GM23248 (cell line): Measurements from ENCODE around the gene GEMIN5. TPM values are rescaled to one million over a fixed set of nuclear protein-coding genes. Genes with fewer than 3 reads are reported as not detected.
A peak's percentile ranks its signal among the peaks of the same experiment; 100 is the strongest.
"Not testable (repeated sequence)": the region's sequence is repeated elsewhere in the genome, so short reads cannot be mapped to it uniquely, and the experiment has no call there.

Source experiments
- DNase-seq: peaks from one replicate; pipeline ENCODE4 v3.0.0-alpha.2; 2015
- H2AFZ ChIP-seq: fragments of 200-600 bp; sonication (generic); 2 replicates; pipeline ENCODE4 v1.6.1; 2016; ENCODE audit warnings: antibody characterized with exemption
- H3F3A ChIP-seq: fragments of 200-600 bp; sonication (generic); 2 replicates; pipeline ENCODE4 v1.6.1; 2016; ENCODE audit warnings: mild to moderate bottlenecking, antibody characterized with exemption, mixed run types; ENCODE audit not compliant: insufficient read depth
- H3K27ac ChIP-seq: fragments of 200-600 bp; sonication (generic); 2 replicates; pipeline ENCODE4 v1.5.1; 2016; ENCODE audit warnings: mild to moderate bottlenecking
- H3K27me3 ChIP-seq: fragments of 200-600 bp; sonication (generic); replicated peaks from 2 replicates; pipeline ENCODE4 v1.6.1; 2016; ENCODE audit warnings: mild to moderate bottlenecking; ENCODE audit not compliant: insufficient read depth
- H3K36me3 ChIP-seq: fragments of 200-600 bp; sonication (generic); 2 replicates; pipeline ENCODE4 v1.6.1; 2016; ENCODE audit warnings: low read depth, mild to moderate bottlenecking
- H3K4me1 ChIP-seq: fragments of 200-600 bp; sonication (generic); 2 replicates; pipeline ENCODE4 v1.6.1; 2016; ENCODE audit warnings: mild to moderate bottlenecking; ENCODE audit not compliant: insufficient read depth
- H3K4me2 ChIP-seq: fragments of 200-600 bp; sonication (generic); one replicate; pipeline ENCODE4 v1.6.1; 2016; ENCODE audit warnings: mild to moderate bottlenecking; ENCODE audit not compliant: unreplicated experiment
- H3K4me3 ChIP-seq: fragments of 200-600 bp; sonication (generic); 2 replicates; pipeline ENCODE4 v1.5.1; 2016; ENCODE audit warnings: mild to moderate bottlenecking
- H3K79me2 ChIP-seq: fragments of 200-600 bp; sonication (generic); 2 replicates; pipeline ENCODE4 v1.6.1; 2016; ENCODE audit warnings: mild to moderate bottlenecking; ENCODE audit not compliant: insufficient read depth
- H3K9ac ChIP-seq: fragments of 200-600 bp; sonication (generic); 2 replicates; pipeline ENCODE4 v1.6.1; 2016; ENCODE audit warnings: mild to moderate bottlenecking
- H3K9me2 ChIP-seq: fragments of 200-600 bp; sonication (generic); 2 replicates; pipeline ENCODE4 v1.6.1; 2016; ENCODE audit warnings: mixed run types, mild to moderate bottlenecking, moderate library complexity; ENCODE audit not compliant: insufficient read depth
- H3K9me3 ChIP-seq: fragments of 200-600 bp; sonication (generic); one replicate; pipeline ENCODE4 v1.6.1; 2017; ENCODE audit warnings: low read depth
- H4K20me1 ChIP-seq: fragments of 200-600 bp; sonication (generic); 2 replicates; pipeline ENCODE4 v1.6.0; 2016; ENCODE audit not compliant: insufficient read depth
- EZH2 ChIP-seq: fragments of 200-600 bp; sonication (generic); IDR thresholded peaks from 2 replicates; pipeline ENCODE4 v1.6.1; 2018; ENCODE audit warnings: antibody characterized with exemption, mild to moderate bottlenecking; ENCODE audit not compliant: insufficient read depth, poor library complexity, severe bottlenecking
- EZH2phosphoT487 ChIP-seq: fragments of 200-600 bp; sonication (generic); IDR thresholded peaks from 2 replicates; pipeline ENCODE4 v1.6.1; 2018; ENCODE audit warnings: antibody characterized with exemption, moderate library complexity, mild to moderate bottlenecking, low read depth; ENCODE audit not compliant: insufficient read depth
- WGBS, 2 experiments: methylation state at CpG; one replicate each; pipeline ENCODE4 v1.1.6; 2015 to 2017; ENCODE audit warnings: low lambda C conversion rate in 2 of 2, low coverage in 1 of 2; ENCODE audit errors: missing lambda C conversion rate in 2 of 2; 5-methylcytosine and 5-hydroxymethylcytosine counted together
- in situ Hi-C: fragments of 300-500 bp; cut with MboI; formaldehyde crosslinking; loops from 2 replicates; pipeline ENCODE4 v1.15.0; 2020
- polyA plus RNA-seq: library from polyadenylated mRNA; unstranded; fragments of >200 nt; fragmentation: Nextera tagmentation; extraction: Ambion mirVana; gene quantifications from 2 replicates; pipeline ENCODE4 v1.2.1, GENCODE V29; 2016
- total RNA-seq: library from RNA; depleted of rRNA; stranded (reverse); fragments of >200 nt; shearing (Covaris generic); gene quantifications from 2 replicates; pipeline ENCODE4 v1.2.3, GENCODE V29; 2014; rRNA removed

Gene GEMIN5, protein sequence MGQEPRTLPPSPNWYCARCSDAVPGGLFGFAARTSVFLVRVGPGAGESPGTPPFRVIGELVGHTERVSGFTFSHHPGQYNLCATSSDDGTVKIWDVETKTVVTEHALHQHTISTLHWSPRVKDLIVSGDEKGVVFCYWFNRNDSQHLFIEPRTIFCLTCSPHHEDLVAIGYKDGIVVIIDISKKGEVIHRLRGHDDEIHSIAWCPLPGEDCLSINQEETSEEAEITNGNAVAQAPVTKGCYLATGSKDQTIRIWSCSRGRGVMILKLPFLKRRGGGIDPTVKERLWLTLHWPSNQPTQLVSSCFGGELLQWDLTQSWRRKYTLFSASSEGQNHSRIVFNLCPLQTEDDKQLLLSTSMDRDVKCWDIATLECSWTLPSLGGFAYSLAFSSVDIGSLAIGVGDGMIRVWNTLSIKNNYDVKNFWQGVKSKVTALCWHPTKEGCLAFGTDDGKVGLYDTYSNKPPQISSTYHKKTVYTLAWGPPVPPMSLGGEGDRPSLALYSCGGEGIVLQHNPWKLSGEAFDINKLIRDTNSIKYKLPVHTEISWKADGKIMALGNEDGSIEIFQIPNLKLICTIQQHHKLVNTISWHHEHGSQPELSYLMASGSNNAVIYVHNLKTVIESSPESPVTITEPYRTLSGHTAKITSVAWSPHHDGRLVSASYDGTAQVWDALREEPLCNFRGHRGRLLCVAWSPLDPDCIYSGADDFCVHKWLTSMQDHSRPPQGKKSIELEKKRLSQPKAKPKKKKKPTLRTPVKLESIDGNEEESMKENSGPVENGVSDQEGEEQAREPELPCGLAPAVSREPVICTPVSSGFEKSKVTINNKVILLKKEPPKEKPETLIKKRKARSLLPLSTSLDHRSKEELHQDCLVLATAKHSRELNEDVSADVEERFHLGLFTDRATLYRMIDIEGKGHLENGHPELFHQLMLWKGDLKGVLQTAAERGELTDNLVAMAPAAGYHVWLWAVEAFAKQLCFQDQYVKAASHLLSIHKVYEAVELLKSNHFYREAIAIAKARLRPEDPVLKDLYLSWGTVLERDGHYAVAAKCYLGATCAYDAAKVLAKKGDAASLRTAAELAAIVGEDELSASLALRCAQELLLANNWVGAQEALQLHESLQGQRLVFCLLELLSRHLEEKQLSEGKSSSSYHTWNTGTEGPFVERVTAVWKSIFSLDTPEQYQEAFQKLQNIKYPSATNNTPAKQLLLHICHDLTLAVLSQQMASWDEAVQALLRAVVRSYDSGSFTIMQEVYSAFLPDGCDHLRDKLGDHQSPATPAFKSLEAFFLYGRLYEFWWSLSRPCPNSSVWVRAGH (N-terminal part only)
- 10.6 and 13.8 TPM in 2 replicates for total RNA-seq
- 9.1 and 9.4 TPM in 2 replicates for polyA plus RNA-seq

DNA sequence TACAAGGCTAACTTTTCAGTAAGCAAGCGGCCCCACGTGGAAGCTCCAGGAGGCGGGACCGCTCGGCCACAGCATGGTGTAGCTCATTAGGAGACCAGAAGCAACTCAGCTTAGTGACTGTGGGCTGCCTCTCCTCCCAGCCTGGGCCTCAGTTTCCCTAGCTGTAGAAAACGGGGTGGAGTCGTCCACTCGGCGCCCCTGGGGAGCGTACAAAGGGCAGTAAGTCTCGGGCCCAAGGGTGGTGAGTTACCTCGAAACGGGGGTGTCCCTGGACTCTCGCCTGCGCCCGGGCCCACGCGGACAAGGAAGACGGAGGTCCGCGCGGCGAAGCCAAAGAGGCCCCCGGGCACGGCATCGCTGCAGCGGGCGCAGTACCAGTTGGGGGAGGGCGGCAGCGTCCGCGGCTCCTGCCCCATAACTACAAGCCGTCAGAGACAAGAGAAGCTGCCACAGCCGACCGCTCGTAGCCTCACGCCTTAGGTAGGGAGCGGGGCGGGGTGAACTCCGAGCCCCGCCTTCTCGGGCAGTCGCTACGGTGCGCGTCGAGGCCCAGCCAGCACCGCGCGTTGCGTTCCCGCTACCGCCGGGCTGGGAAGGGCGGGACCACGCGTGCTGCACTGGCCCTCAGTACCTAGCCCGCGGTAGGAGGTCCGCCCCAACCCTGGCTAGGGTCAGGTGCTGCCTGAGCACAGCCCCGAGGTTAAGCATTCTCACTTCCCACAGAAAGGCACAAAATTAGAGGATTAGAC, at the start of gene GEMIN5:
Gene GEMIN5 (minus strand): TSS at position 494 of the 749 bp plus-strand sequence. CDS start 78 bp downstream, at position 416.
- peak within 1 kb of the TSS; percentile 80 for H3K9ac ChIP-seq
- peak within 1 kb of the TSS; percentile 88 for H3K4me3 ChIP-seq

DNA sequence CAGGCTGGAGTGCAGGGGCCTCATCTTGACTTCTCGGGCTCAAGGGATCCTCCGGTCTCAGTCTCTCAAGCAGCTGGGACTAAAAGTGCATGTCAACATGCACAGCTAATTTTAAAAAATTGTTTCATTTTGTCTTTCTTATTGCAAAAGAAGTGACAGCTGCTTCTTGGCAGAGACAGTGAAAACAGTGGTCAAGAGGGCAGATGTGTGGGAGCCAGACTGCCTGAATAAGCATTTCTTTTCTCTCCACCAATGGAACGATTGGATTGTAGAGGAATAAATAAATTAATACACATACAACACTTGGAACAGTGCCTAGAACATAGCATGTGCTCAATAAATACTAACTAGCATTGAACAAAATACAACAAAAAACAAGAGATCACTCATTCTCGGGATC, 48.1 kb upstream of the GEMIN5 start:
- no peak overlapping the region for H3K9ac ChIP-seq
- no peaks in the 10 kb centered on the region for H3F3A ChIP-seq
- no peak for DNase-seq
- H3K9me2 ChIP-seq = no peaks in the 10 kb centered on the region
- in situ Hi-C loops = no loop called here
- H3K36me3 ChIP-seq = no peaks in the 10 kb centered on the region
- no peaks in the 10 kb centered on the region for H3K9me3 ChIP-seq
- no peaks in the 10 kb centered on the region for H3K27me3 ChIP-seq
- no peak for TF ChIP-seq EZH2
- TF ChIP-seq EZH2phosphoT487 = no peak
- no peak overlapping the region for H2AFZ ChIP-seq
- no peaks in the 10 kb centered on the region for H3K79me2 ChIP-seq
- H3K4me1 ChIP-seq = no peaks in the 10 kb centered on the region
- H3K4me2 ChIP-seq = no peak overlapping the region
- H4K20me1 ChIP-seq = no peaks in the 10 kb centered on the region
- no peak overlapping the region for H3K4me3 ChIP-seq
- WGBS, 2 experiments = 48 to 53% methylated on average over 4 of the region's 4 CpGs
- H3K27ac ChIP-seq = no peak overlapping the region

More for the DNA sequence above, at the start of gene GEMIN5:
- H3K4me1 ChIP-seq = peaks cover 27% of the 10 kb centered on the region
- no peaks in the 10 kb centered on the region for H3K27me3 ChIP-seq
- in situ Hi-C loops = no loop called here
- peak within 1 kb of the TSS; percentile 31; the same call in 1 of the 2 replicates for H3K27ac ChIP-seq
- TF ChIP-seq EZH2 (no peak), EZH2phosphoT487 (no peak)
- peaks cover 8% of the 10 kb centered on the region; the same call in 1 of the 2 replicates for H3K36me3 ChIP-seq
- H4K20me1 ChIP-seq = peaks cover 6% of the 10 kb centered on the region; the same call in 1 of the 2 replicates
- 1% methylated on average over 53 to 61 of the region's 61 CpGs for WGBS, 2 experiments
- H3K9me2 ChIP-seq = no peaks in the 10 kb centered on the region
- no peaks in the 10 kb centered on the region for H3K9me3 ChIP-seq
- peak within 1 kb of the TSS; percentile 93 for H3K4me2 ChIP-seq
- H2AFZ ChIP-seq = peak within 1 kb of the TSS; percentile 99
- H3K79me2 ChIP-seq = peaks cover 56% of the 10 kb centered on the region
- peak; percentile 96 for DNase-seq
- 0 out of 2 replicates have a peak, but pooled peaks cover 6% of the 10 kb centered on the region for H3F3A ChIP-seq

DNA sequence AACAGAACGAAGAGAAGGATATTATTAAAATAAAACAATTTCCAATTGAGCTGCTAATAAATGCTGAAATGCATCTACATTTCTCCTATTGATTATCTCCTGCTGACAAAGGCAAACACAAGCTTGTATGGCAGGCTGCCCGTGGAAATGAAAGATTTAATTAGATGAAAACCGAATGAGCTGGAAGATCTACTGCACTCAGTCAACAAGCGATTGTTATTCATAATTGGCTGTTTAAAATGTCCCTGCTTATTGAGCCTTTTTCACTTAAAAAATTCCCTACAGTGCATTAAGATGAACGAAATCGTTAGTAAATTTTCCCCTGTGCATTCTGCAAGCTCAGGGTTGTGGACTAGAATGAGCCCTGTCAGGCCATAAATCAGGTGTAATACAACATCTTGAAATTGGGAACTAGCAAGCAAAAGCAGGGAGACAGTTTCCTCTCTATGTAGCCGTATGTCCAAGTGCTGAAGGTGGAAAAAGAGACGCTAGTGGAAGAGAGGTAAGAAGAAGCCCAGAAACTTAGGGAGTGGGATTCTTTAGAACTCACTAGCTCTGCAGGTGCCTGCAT, 47.0 kb upstream of the GEMIN5 start:
- H4K20me1 ChIP-seq = no peaks in the 10 kb centered on the region
- H3F3A ChIP-seq = no peaks in the 10 kb centered on the region
- H3K9me3 ChIP-seq = no peaks in the 10 kb centered on the region
- H3K4me2 ChIP-seq = no peak overlapping the region
- no peak overlapping the region for H3K9ac ChIP-seq
- WGBS, 2 experiments = 50 to 51% methylated on average over 8 of the region's 8 CpGs
- H3K4me3 ChIP-seq = no peak overlapping the region
- in situ Hi-C loops = no loop called here
- no peak for DNase-seq
- TF ChIP-seq EZH2 = no peak
- H3K36me3 ChIP-seq = no peaks in the 10 kb centered on the region
- no peaks in the 10 kb centered on the region for H3K4me1 ChIP-seq
- H3K27me3 ChIP-seq = no peaks in the 10 kb centered on the region
- no peak overlapping the region for H2AFZ ChIP-seq
- no peak overlapping the region for H3K27ac ChIP-seq
- no peaks in the 10 kb centered on the region for H3K9me2 ChIP-seq
- H3K79me2 ChIP-seq = no peaks in the 10 kb centered on the region

DNA sequence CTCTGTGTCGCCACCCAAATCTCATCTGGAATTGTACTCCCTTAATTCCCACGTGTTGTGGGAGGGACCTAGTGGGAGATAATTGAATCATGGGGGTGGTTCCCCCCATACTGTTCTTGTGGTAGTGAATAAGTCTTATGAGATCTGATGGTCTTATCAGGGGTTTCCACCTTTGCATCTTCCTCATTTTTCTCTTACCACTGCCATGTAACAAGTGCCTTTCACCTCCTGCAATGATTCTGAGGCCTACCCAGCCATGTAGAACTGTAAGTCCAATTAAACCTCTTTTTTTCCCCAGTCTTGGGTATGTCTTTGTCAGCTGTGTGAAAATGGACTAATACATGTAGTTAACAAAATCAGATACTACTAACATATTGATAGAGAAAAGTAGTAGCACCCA, 40.3 kb upstream of the GEMIN5 start:
- 92 to 97% methylated on average over 2 of the region's 2 CpGs for whole genome bisulfite sequencing, 2 experiments
- H3K27me3 ChIP-seq, H4K20me1 ChIP-seq, H3F3A ChIP-seq, H3K9ac ChIP-seq, H3K79me2 ChIP-seq, H3K4me2 ChIP-seq, H3K27ac ChIP-seq, H3K36me3 ChIP-seq, H3K9me2 ChIP-seq, DNase-seq, H3K9me3 ChIP-seq, H2AFZ ChIP-seq, in situ Hi-C loops, H3K4me3 ChIP-seq, H3K4me1 ChIP-seq: not testable (repeated sequence)
